Hippocampal formation (tissue), 2 donors: ENCODE results near the gene IL17RC.
"Not testable (repeated sequence)": the region's sequence is repeated elsewhere in the genome, so short reads cannot be mapped to it uniquely, and the experiment has no call there.

Experiments
- DNase-seq, 2 donors: peaks; one replicate each; lab custom pipeline; 2025; lab: John Stamatoyannopoulos, UW

IL17RC gene

GRCh38 chr3:9915254-9916141 is 1.4 kb upstream of the IL17RC start:
- DNase-seq: peak; percentile 23 to 55

GRCh38 chr3:9916346-9916733 is 558 bp upstream of the IL17RC start:
- no peak for DNase-seq

- DNase-seq: no peak
Observed at GRCh38 chr3:9917820-9918219, 922 bp downstream of the IL17RC start.

GRCh38 chr3:9918261-9919038 is 1.6 kb downstream of the IL17RC start:
- DNase-seq: no peak

GRCh38 chr3:9928158-9928557 is 11.3 kb downstream of the IL17RC start:
- no peak for DNase-seq

- DNase-seq: no peak
Observed at GRCh38 chr3:9930804-9931418, 14.0 kb downstream of the IL17RC start.

GRCh38 chr3:9932535-9932842 is 15.6 kb downstream of the IL17RC start:
- no peak for DNase-seq

- peak; percentile 29 to 60 for DNase-seq
Observed at GRCh38 chr3:9932843-9933560, 16.1 kb downstream of the IL17RC start.

- peak; percentile 94 to 98 for DNase-seq
Observed at GRCh38 chr3:9933561-9934234, 16.8 kb downstream of the IL17RC start, which contains the start of gene CRELD1. CRELD1 (plus strand) TSS chr3:9933834; CDS start chr3:9934439, 605 bp downstream.

- no peak for DNase-seq
Observed at GRCh38 chr3:9934235-9934621, 17.3 kb downstream of the IL17RC start.

GRCh38 chr3:9934993-9935392 is 18.1 kb downstream of the IL17RC start:
- DNase-seq: no peak

GRCh38 chr3:9935966-9936510 is 19.1 kb downstream of the IL17RC start:
- DNase-seq: no peak

GRCh38 chr3:9937486-9938238 is 20.8 kb downstream of the IL17RC start:
- no peak for DNase-seq

- DNase-seq: no peak
Observed at GRCh38 chr3:9938966-9939365, 22.1 kb downstream of the IL17RC start.

GRCh38 chr3:9939906-9940305 is 23.0 kb downstream of the IL17RC start:
- not testable (repeated sequence) for DNase-seq

- DNase-seq: no peak
Observed at GRCh38 chr3:9940746-9941145, 23.8 kb downstream of the IL17RC start.

GRCh38 chr3:9942164-9942563 is 25.3 kb downstream of the IL17RC start:
- no peak for DNase-seq

- DNase-seq: no peak
Observed at GRCh38 chr3:9942934-9943690, 26.2 kb downstream of the IL17RC start.

- DNase-seq: no peak
Observed at GRCh38 chr3:9944271-9944670, 27.4 kb downstream of the IL17RC start.

GRCh38 chr3:9945358-9945757 is 28.5 kb downstream of the IL17RC start:
- DNase-seq: no peak
